Mammary epithelial cell (primary cell): ENCODE measurements around the gene MEGF6.

Source experiments
- EZH2 ChIP-seq: IDR thresholded peaks from 2 replicates; pipeline ENCODE4 v1.6.1; 2012; ENCODE audit warnings: low read length, inconsistent platforms, borderline replicate concordance
- TF ChIP-seq, protein P1 (sequence below), 2 donors: IDR thresholded peaks in 1 of 2; conservative IDR thresholded peaks in 1 of 2; 2 replicates each; pipeline ENCODE4 v1.5.1; 2011 to 2012; ENCODE audit warnings: inconsistent platforms in 2 of 2, low read length in 2 of 2, mild to moderate bottlenecking in 2 of 2, control low read depth in 1 of 2, low read depth in 1 of 2; ENCODE audit not compliant: insufficient read depth in 1 of 2; ENCODE audit errors: extremely low read depth in 1 of 2

- TF ChIP-seq, protein P1, sequence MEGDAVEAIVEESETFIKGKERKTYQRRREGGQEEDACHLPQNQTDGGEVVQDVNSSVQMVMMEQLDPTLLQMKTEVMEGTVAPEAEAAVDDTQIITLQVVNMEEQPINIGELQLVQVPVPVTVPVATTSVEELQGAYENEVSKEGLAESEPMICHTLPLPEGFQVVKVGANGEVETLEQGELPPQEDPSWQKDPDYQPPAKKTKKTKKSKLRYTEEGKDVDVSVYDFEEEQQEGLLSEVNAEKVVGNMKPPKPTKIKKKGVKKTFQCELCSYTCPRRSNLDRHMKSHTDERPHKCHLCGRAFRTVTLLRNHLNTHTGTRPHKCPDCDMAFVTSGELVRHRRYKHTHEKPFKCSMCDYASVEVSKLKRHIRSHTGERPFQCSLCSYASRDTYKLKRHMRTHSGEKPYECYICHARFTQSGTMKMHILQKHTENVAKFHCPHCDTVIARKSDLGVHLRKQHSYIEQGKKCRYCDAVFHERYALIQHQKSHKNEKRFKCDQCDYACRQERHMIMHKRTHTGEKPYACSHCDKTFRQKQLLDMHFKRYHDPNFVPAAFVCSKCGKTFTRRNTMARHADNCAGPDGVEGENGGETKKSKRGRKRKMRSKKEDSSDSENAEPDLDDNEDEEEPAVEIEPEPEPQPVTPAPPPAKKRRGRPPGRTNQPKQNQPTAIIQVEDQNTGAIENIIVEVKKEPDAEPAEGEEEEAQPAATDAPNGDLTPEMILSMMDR (conservative IDR thresholded peaks at IDR 0.05 in 1 of 2, IDR thresholded peaks at IDR 0.05 in 1 of 2; ENCODE audit: extremely low read depth in 1 of 2, insufficient read depth in 1 of 2, low read depth in 1 of 2, low read length in 2 of 2), result no peak
- no peak for TF ChIP-seq EZH2
These were observed 59.6 kb downstream of the MEGF6 start for GRCh38 chr1:3551711-3552110.
